ENCODE results near the gene HLA-B.

HLA-B gene

DNA sequence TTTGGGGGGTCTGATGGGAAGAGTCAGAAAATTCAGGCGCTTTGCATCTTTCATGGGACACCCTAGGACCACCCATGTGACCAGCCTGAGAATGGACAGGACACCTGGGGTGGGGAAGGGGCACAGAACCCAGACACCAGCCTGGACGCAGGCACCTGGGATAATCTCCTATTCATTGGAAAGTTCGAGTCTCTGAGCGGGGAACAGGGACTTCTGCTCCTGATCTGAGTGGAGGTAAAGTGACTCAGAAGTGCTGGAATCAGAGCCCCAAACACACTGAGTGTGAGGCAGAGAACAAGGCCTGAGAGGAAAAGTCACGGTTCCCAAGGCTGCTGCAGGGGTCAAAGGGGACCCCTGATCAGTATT lies 1.4 kb downstream of the HLA-B start:
- Histone ChIP-seq H3K9me3 (ENCODE audit: severe bottlenecking) (peaks cover under 1% of the 10 kb centered on the region), H3K4me3 (ENCODE audit: low read depth, low read length) (no peak overlapping the region), H3K36me3 (no peaks in the 10 kb centered on the region), H3K27me3 (ENCODE audit: insufficient read depth, low read depth, severe bottlenecking) (peaks cover 46% of the 10 kb centered on the region), H3K27ac (no peak overlapping the region)
- TF ChIP-seq, protein P1, sequence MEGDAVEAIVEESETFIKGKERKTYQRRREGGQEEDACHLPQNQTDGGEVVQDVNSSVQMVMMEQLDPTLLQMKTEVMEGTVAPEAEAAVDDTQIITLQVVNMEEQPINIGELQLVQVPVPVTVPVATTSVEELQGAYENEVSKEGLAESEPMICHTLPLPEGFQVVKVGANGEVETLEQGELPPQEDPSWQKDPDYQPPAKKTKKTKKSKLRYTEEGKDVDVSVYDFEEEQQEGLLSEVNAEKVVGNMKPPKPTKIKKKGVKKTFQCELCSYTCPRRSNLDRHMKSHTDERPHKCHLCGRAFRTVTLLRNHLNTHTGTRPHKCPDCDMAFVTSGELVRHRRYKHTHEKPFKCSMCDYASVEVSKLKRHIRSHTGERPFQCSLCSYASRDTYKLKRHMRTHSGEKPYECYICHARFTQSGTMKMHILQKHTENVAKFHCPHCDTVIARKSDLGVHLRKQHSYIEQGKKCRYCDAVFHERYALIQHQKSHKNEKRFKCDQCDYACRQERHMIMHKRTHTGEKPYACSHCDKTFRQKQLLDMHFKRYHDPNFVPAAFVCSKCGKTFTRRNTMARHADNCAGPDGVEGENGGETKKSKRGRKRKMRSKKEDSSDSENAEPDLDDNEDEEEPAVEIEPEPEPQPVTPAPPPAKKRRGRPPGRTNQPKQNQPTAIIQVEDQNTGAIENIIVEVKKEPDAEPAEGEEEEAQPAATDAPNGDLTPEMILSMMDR (IDR thresholded peaks at IDR 0.05; ENCODE audit: low read depth, low read length), result no peak
- DNase-seq, result no peak

DNA sequence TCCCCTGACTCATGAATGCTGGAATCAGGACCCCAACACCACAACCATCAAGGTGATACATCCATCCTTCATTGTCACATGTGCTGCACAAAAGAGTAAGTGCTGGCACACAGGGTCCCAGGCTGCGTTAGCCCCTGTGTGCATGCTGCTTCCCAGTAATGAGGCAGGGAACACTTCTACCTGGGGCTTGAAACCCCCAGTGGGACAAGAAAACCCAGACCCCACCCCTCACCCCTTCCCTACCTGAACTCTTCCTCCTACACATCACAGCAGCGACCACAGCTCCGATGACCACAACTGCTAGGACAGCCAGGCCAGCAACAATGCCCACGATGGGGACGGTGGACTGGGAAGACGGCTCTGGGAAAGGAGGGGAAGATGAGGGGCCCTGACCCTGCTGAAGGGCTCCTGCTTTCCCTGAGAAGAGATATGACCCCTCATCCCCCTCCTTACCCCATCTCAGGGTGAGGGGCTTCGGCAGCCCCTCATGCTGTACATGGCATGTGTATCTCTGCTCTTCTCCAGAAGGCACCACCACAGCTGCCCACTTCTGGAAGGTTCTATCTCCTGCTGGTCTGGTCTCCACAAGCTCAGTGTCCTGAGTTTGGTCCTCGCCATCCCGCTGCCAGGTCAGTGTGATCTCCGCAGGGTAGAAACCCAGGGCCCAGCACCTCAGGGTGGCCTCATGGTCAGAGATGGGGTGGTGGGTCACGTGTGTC lies 2.0 kb downstream of the HLA-B start:
- Histone ChIP-seq H3K27me3 (ENCODE audit: insufficient read depth, low read depth, severe bottlenecking) (peaks cover 40% of the 10 kb centered on the region), H3K27ac (no peak overlapping the region), H3K36me3 (no peaks in the 10 kb centered on the region), H3K4me3 (ENCODE audit: low read depth, low read length) (no peak overlapping the region), H3K9me3 (ENCODE audit: severe bottlenecking) (no peaks in the 10 kb centered on the region)
- TF ChIP-seq, protein P1 (IDR thresholded peaks at IDR 0.05; ENCODE audit: low read depth, low read length), result no peak
- DNase-seq, result no peak

DNA sequence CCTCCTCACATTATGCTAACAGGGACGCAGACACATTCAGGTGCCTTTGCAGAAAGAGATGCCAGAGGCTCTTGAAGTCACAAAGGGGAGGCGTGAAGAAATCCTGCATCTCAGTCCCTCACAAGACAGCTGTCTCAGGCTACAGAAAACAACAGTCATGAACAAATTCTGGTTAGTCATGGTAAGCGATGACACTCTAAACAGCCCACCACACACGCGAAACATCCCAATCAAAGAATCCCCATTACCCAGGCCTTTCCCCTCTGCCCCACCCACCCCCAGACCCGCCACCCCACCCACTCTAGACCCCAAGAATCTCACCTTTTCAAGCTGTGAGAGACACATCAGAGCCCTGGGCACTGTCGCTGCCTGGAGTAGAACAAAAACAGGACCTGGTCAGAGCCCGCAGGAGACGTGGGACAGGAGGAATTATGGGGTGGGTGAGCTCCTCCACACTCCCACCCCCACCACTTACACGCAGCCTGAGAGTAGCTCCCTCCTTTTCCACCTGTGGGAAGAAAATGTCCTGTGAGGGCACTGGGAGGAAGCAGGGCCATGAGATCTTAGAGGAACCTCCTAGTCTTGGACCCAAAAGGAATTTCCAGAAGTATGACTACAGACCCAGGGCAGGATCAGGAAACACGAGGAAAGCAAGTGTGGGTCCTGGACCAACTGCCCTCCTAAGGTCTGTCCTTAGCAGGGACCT lies 2.7 kb downstream of the HLA-B start:
- Histone ChIP-seq H3K27me3 (ENCODE audit: insufficient read depth, low read depth, severe bottlenecking) (peaks cover 33% of the 10 kb centered on the region), H3K36me3 (no peaks in the 10 kb centered on the region), H3K27ac (no peak overlapping the region), H3K4me3 (ENCODE audit: low read depth, low read length) (no peak overlapping the region), H3K9me3 (ENCODE audit: severe bottlenecking) (no peaks in the 10 kb centered on the region)
- no peak for DNase-seq
- TF ChIP-seq, protein P1 (IDR thresholded peaks at IDR 0.05; ENCODE audit: low read depth, low read length), result no peak

DNA sequence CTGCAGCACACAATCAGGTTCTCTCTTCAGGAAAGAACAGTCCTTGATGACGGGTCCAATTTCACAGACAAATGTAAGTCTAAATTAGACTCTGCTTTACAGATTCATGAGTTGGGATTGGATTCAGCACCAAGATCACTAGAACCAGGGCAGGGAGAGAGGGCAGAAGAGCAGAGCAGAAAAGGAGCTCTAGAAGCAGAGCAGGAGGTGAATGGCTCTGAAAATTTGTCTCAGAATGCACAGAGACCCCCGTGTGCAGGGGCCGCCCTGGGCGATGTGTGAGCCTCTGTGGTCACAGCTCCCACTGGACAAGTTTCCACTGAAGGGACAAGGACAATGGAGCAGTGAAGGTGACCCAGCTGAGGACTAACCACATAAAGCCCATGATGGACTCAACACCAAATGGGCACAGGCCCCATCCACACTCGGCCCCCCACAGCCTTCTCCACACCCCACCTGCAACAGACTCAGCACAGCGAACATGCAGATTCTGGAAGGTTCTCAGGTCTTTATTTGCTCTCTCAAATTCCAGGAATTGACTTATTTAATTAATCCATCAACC lies 3.5 kb downstream of the HLA-B start:
- Histone ChIP-seq H3K36me3 (no peaks in the 10 kb centered on the region), H3K27ac (no peak overlapping the region), H3K4me3 (ENCODE audit: low read depth, low read length) (no peak overlapping the region), H3K9me3 (ENCODE audit: severe bottlenecking) (no peaks in the 10 kb centered on the region), H3K27me3 (ENCODE audit: insufficient read depth, low read depth, severe bottlenecking) (peaks cover 26% of the 10 kb centered on the region)
- no peak for DNase-seq
- TF ChIP-seq, protein P1 (IDR thresholded peaks at IDR 0.05; ENCODE audit: low read depth, low read length), result no peak

DNA sequence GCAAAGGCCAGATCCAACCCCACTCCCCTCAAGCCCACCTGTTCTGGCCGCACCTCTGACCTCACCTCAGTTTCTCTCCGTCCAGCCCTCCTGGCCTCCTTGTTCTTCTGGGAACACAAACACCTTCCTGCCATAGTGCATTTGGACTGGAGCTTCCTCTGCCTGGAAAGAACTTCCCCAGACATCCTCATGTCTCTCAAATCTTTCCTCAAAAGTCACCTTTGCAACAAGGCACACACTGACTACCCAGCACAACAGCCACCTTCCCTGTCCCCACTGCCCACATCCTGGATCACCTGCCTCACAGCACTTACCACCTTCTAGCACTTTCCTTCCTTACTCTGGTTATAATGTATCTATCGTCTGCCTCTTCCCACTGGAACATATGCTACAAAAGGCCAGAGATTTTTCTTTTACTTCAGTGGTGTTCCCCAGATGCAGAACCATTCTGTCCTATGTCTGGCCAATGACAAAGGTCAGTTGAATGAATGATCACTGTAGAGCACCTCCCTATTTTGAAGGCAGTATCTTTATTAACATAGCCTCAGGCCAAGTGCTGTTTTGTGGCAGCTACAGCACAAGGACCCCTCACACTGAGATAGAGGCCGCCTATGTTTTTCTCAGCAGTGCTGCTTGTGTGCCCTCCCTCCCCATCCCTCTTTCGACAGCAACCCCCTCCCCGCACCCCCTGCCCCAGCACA lies 4.1 kb downstream of the HLA-B start:
- no peak overlapping the region for H3K4me3 ChIP-seq (ENCODE audit: low read depth, low read length)
- peaks cover 26% of the 10 kb centered on the region for H3K27me3 ChIP-seq (ENCODE audit: insufficient read depth, low read depth, severe bottlenecking)
- TF ChIP-seq, protein P1 (IDR thresholded peaks at IDR 0.05; ENCODE audit: low read depth, low read length), result no peak
- DNase-seq, result no peak
- H3K36me3 ChIP-seq, result no peaks in the 10 kb centered on the region
- no peaks in the 10 kb centered on the region for H3K9me3 ChIP-seq (ENCODE audit: severe bottlenecking)
- H3K27ac ChIP-seq, result no peak overlapping the region
